GM21381 (cell line): Measurements from ENCODE around the gene ATG4C.
"Not testable (repeated sequence)": the region's sequence is repeated elsewhere in the genome, so short reads cannot be mapped to it uniquely, and the experiment has no call there.

Source experiments
- ATAC-seq: cut with Tn5 transposase; IDR thresholded peaks from one replicate; pipeline ENCODE4 v1.9.1; 2021; ENCODE audit warnings: mild to moderate bottlenecking, moderate library complexity; ENCODE audit not compliant: unreplicated experiment

Gene ATG4C

GRCh38 chr1:62774971-62775595, 8.8 kb upstream of the ATG4C start:
- ATAC-seq: no peak

- ATAC-seq: no peak
These were observed 5.7 kb upstream of the ATG4C start for GRCh38 chr1:62778208-62778607.

GRCh38 chr1:62781841-62782543, 1.9 kb upstream of the ATG4C start:
- no peak for ATAC-seq

- ATAC-seq: not testable (repeated sequence)
These were observed 1.3 kb upstream of the ATG4C start for GRCh38 chr1:62782544-62783212.

GRCh38 chr1:62784509-62785365, 805 bp downstream of the ATG4C start:
- no peak for ATAC-seq

- no peak for ATAC-seq
These were observed 6.8 kb downstream of the ATG4C start for GRCh38 chr1:62790716-62791115.

- no peak for ATAC-seq
These were observed 10.1 kb downstream of the ATG4C start for GRCh38 chr1:62794053-62794452.

GRCh38 chr1:62796221-62796620, 12.3 kb downstream of the ATG4C start:
- no peak for ATAC-seq

- ATAC-seq: no peak
These were observed 15.8 kb downstream of the ATG4C start for GRCh38 chr1:62799688-62800087.

GRCh38 chr1:62800281-62800680, 16.3 kb downstream of the ATG4C start:
- ATAC-seq: peak; percentile 43

- ATAC-seq: peak; percentile 99
These were observed 16.9 kb downstream of the ATG4C start for GRCh38 chr1:62800825-62801306.

GRCh38 chr1:62809788-62810187, 25.9 kb downstream of the ATG4C start:
- ATAC-seq: peak; percentile 31

- ATAC-seq: peak; percentile 89
These were observed 26.7 kb downstream of the ATG4C start for GRCh38 chr1:62810420-62811274.

GRCh38 chr1:62823556-62823955, 39.6 kb downstream of the ATG4C start:
- ATAC-seq: no peak

GRCh38 chr1:62826901-62827300, 43.0 kb downstream of the ATG4C start:
- no peak for ATAC-seq

- not testable (repeated sequence) for ATAC-seq
These were observed 43.9 kb downstream of the ATG4C start for GRCh38 chr1:62827786-62828185.

- ATAC-seq: no peak
These were observed 48.3 kb downstream of the ATG4C start for GRCh38 chr1:62832276-62832675.

GRCh38 chr1:62833529-62833928, 49.6 kb downstream of the ATG4C start:
- no peak for ATAC-seq

- ATAC-seq: no peak
These were observed 50.5 kb downstream of the ATG4C start for GRCh38 chr1:62834400-62834961.
